ENCODE measurements around the gene PARG.
"Not testable (repeated sequence)": the region's sequence is repeated elsewhere in the genome, so short reads cannot be mapped to it uniquely, and the experiment has no call there.

DNA sequence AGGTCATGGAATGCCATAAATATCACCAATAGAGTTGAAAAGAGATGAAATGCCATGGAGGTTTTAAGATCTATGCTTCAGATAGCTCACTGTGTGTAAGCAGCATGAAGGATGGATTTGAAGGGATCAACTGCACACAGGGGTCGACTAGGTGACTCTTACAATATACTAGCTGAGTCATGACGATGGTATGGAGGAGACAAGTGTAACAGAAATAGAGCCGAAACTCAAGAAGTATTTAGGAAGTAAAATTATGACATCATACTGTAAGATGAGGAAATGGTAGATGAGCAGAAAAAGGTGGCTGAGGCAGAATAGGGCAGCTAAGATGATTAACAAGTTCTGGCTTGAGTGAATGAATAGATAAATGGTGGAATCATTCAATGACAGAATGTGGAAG, 38.0 kb downstream of the PARG start:
- TF ChIP-seq CTCF (IDR thresholded peaks at IDR 0.05 in 8 of 11, conservative IDR thresholded peaks at IDR 0.05 in 3 of 11); POLR2AphosphoS5 (IDR thresholded peaks at IDR 0.05): not testable (repeated sequence)
